ENCODE measurements around the gene ZNF562.
A peak's percentile ranks its signal among the peaks of the same experiment; 100 is the strongest.

ZNF562 gene

DNA sequence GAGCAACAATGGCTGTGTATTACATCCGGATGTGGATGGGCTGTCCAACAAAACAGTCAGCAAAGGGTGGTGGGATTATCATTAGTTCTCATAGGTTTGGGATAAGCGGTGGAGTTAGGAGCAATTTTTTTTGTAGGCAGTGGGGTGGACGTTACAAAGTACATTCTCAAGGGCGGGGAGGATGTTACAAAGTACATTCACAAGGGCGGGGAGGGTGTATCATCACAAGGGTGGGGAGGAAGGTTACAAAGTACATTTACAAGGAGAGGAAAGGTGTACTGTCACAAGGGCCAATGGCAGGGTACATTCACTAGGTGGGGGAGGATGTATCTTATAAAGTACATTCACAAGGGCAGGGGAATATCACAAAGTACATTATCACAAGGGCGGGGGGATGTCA lies 33.1 kb downstream of the ZNF562 start:
- no peak for TF ChIP-seq ZFX (IDR thresholded peaks at IDR 0.05; ENCODE audit: borderline replicate concordance)
- TF ChIP-seq, protein P1, sequence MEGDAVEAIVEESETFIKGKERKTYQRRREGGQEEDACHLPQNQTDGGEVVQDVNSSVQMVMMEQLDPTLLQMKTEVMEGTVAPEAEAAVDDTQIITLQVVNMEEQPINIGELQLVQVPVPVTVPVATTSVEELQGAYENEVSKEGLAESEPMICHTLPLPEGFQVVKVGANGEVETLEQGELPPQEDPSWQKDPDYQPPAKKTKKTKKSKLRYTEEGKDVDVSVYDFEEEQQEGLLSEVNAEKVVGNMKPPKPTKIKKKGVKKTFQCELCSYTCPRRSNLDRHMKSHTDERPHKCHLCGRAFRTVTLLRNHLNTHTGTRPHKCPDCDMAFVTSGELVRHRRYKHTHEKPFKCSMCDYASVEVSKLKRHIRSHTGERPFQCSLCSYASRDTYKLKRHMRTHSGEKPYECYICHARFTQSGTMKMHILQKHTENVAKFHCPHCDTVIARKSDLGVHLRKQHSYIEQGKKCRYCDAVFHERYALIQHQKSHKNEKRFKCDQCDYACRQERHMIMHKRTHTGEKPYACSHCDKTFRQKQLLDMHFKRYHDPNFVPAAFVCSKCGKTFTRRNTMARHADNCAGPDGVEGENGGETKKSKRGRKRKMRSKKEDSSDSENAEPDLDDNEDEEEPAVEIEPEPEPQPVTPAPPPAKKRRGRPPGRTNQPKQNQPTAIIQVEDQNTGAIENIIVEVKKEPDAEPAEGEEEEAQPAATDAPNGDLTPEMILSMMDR (IDR thresholded peaks at IDR 0.05): no peak
- no peak overlapping the region for H3K27ac ChIP-seq

DNA sequence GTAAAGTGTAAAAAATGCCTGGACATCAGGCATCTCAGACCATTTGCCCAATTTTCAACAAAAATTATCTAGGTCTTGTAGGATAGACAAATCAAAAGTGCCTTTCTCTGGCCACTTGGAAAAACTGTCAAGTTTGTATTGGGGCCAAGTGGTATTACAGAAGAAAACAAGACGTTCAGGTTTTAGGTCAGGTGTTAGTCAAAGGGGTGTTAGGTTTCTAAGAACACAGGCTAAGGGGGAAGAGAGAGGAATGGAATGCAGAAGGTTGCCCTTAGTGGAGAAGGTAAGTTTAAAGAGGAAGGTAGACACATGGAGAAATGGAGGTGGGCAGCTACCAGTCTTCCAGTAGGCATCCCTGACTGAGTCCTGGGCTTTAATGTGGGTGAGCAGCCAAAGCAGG lies 33.9 kb downstream of the ZNF562 start:
- TF ChIP-seq, protein P1 (IDR thresholded peaks at IDR 0.05): no peak
- no peak for TF ChIP-seq ZFX (IDR thresholded peaks at IDR 0.05; ENCODE audit: borderline replicate concordance)

DNA sequence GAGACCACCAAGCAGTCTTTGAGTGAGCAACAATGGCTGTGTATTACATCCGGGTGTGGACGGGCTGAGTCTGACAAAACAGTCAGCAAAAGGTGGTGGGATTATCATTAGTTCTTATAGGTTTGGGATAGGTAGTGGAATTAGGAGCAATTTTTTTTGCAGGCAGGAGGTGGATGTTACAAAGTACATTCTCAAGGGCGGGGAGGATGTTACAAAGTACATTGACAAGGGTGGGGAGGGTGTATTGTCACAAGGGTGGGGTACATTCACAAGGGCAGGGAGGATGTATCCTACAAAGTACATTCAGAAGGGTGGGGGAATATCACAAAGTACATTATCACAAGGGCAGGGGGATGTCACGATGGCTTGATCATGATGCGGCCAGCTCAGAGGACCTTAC lies 38.9 kb downstream of the ZNF562 start:
- TF ChIP-seq, protein P1 (IDR thresholded peaks at IDR 0.05): no peak
- TF ChIP-seq ZFX (IDR thresholded peaks at IDR 0.05; ENCODE audit: borderline replicate concordance): no peak
- H3K27ac ChIP-seq: no peak overlapping the region

More for the DNA sequence above, 33.9 kb downstream of the ZNF562 start:
- no peak overlapping the region for H3K27ac ChIP-seq

DNA sequence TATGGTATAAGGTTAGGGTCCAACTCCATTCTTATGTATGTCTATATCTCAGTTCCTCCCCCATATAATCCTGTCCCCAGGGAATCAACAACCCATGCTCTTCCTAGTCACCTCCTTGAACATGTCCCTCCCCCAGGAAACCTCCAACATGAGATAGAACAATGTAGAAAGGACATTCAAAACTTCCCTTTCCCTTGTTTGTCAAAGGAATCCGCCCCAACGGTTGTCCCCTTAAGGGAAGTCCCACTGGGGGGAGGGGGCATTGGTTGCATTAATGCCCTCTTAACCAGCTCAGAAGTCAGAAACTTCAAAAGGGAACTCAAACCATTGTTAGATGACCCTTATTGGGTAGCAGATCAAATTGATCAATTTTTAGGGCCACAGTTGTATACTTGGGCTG lies 47.0 kb downstream of the ZNF562 start:
- TF ChIP-seq ZFX (IDR thresholded peaks at IDR 0.05; ENCODE audit: borderline replicate concordance): no peak
- TF ChIP-seq, protein P1 (IDR thresholded peaks at IDR 0.05): no peak
- H3K27ac ChIP-seq: no peak overlapping the region

DNA sequence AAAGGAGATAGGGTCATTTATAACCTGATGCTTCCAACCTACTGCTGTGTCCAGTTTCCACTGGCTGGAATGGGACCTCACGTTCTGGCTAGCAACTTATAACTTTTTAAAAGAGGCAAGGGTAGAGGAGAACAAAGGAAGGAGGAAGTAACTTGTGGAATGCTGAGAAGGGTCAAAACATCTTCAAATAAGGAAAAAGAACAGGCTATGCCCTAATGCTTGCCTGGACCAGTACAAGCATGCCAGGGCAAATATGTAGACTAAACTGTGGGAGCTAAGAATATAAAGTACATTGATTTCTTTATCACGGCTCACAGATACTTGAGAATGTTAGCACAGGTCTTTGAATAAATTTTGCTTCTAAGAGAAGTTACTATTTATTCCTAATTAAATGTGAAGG lies 52.4 kb downstream of the ZNF562 start:
- H3K27ac ChIP-seq: no peak overlapping the region
- no peak for TF ChIP-seq ZFX (IDR thresholded peaks at IDR 0.05; ENCODE audit: borderline replicate concordance)
- TF ChIP-seq, protein P1 (IDR thresholded peaks at IDR 0.05): no peak

DNA sequence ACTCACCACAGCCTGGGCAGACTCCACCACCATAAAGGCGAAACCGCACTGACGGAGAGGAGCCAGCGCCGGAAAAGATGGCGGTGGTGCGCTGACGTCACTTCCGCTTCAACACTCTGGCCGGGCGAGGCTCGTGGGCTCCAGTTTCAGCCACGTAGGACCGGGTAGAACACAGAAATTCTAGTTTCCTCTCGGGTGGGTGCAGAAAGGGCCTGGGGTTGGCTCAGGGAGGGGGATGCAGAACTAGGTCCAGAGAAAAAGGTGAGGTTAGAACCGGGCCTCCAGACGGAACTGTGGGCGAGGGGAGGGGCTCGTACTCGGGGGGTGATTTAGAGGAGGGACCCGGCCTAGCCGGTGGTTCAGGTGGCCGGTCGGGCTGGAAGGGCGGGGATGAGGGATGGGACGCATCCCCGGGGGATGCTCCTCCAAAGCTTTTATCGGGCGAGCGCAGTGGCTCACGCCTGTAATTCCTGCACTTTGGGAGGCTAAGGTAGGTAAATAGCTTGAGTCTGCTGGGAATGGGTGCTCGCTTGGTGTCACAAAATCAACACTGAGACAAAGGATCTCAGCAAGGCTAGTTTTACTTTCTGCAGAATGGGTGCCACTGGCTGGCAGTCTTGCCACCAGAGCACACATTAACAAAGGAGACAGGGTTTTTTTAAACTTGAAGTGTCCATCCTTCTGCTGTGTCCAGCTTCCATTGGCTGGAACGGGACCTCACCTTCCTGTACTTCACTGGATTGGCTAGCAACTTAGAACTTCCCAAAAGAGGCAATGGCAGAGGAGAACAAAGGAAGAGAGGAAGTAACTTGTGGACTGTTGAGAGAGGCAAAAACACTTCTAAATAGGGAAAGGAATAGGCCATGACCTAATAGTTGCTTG lies 53.5 kb downstream of the ZNF562 start, which contains the start of gene ZNF561:
Gene ZNF561, minus strand, starts transcription at position 77 of the 882 bp plus-strand sequence. CDS start 1,776 bp downstream, outside the sequence.
- TF ChIP-seq ZFX (IDR thresholded peaks at IDR 0.05; ENCODE audit: borderline replicate concordance): no peak
- TF ChIP-seq, protein P1 (IDR thresholded peaks at IDR 0.05): no peak

DNA sequence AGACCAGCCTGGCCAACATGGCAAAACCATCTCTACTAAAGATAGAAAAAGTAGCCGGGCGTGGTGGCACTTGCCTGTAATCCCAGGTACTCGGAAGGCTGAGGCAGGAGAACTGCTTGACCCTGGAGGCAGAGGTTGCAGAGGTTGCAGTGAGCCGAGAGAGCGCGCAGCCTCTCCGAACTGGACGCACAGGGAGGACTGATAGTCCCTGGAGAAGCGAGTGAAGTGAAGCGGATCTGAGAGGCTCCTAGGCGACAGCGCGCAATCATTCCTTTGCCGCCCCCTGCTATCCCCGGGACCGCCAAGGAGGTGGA lies 54.1 kb downstream of the ZNF562 start:
- peak overlapping the region; percentile 93 for H3K27ac ChIP-seq
- TF ChIP-seq, protein P1 (IDR thresholded peaks at IDR 0.05): no peak
- TF ChIP-seq ZFX (IDR thresholded peaks at IDR 0.05; ENCODE audit: borderline replicate concordance): no peak

More for the DNA sequence above, 53.5 kb downstream of the ZNF562 start, which contains the start of gene ZNF561:
- H3K27ac ChIP-seq: peak within 1 kb of the TSS; percentile 93
